Measurements from ENCODE around the gene IQSEC1.

GRCh38 chr3:13119471-13120220 is 46.4 kb upstream of the IQSEC1 start:
- no peak for TF ChIP-seq CTCF (IDR thresholded peaks at IDR 0.05)
- TF ChIP-seq POLR2A (IDR thresholded peaks at IDR 0.05): no peak

Data from lower leg skin (tissue), 3 donors.